T-helper 1 cell (primary cell): ENCODE results near the gene KLK15.
A peak's percentile ranks its signal among the peaks of the same experiment; 100 is the strongest.

ENCODE experiments used
- DNase-seq, 5 donors: peaks; one replicate each; pipeline ENCODE4 v3.0.0-alpha.2; 2012 to 2020
- total RNA-seq, 4 donors: gene quantifications; one replicate each; lab custom pipeline; 2026; lab: John Stamatoyannopoulos, UW

The KLK15 gene, protein sequence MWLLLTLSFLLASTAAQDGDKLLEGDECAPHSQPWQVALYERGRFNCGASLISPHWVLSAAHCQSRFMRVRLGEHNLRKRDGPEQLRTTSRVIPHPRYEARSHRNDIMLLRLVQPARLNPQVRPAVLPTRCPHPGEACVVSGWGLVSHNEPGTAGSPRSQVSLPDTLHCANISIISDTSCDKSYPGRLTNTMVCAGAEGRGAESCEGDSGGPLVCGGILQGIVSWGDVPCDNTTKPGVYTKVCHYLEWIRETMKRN
- 0 to 0.08 (median 0) reads per million in 4 donors for total RNA-seq

DNA sequence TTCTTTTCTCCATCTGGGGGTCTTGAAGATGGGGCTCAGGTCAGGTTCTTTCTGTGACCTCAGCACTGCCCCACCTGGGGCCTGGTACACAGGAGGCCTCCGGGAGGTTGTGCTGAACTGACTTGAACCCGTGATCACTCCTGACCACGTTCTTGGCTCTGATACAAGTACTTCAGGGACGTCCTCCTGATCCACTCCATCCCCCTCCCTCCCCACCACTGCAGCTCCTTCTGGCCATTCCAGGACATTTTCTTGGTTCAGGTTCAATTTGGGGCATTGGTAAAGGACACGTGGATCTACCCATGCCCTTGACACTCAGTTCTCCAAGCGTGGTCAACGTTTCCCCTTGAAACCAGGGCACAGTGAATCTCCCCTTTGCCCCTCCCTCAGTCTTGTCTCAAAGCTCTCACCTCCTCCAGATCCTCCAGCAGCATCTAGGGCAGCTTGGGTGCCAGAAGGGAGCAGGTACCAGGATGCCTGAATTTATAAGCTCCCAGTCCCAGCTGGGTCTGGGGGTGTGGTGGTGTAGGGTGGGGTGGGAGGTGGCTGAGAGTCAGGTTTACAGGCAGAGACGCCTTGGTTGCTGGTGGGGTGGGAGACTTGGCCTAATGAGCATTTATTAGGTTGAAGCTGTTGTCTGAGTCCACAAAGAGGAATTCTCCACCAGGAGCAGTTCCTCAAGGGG lies at the start of gene KLK15:
KLK15 (minus strand) TSS at position 458 of the 685 bp plus-strand sequence. CDS start 2,082 bp downstream, outside the sequence.
- no peak for DNase-seq

DNA sequence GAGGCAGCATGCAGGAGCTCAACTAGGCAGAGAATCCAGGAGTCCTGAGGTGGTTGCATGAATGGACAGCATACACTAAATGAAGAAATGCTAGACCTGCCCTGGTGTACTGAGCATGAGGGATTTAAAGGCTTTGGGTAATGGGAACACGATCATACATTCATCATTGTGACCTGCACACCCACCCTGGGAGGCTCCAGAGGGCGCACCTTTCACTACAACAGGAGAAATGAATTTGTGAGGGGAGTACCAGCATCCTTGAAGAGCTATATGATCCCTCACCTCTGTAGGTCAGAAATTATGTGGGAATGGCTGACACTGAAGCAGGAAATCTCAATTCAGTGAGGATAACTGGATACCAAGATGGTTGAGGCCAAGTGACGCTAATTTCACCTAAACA lies 48.8 kb upstream of the KLK15 start:
- no peak for DNase-seq

DNA sequence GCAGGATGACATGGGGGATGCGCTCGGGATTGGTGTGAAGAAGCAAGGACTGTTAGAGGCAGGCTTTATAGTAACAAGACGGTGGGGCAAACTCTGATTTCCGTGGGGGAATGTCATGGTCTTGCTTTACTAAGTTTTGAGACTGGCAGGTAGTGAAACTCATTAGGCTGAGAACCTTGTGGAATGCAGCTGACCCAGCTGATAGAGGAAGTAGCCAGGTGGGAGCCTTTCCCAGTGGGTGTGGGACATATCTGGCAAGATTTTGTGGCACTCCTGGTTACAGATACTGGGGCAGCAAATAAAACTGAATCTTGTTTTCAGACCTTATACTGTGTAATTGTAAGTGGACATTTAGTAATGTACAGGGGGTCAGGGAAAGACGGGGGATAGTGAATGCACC lies 46.9 kb upstream of the KLK15 start:
- DNase-seq, result no peak

DNA sequence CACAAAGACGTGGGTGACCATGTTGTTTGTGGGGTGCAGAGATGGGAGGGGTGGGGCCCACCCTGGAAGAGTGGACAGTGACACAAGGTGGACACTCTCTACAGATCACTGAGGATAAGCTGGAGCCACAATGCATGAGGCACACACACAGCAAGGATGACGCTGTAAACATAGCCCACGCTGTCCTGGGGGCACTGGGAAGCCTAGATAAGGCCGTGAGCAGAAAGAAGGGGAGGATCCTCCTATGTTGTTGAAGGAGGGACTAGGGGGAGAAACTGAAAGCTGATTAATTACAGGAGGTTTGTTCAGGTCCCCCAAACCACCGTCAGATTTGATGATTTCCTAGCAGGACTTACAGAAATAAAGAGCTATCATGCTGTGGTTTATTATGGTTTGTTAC lies 45.5 kb upstream of the KLK15 start:
- no peak for DNase-seq

DNA sequence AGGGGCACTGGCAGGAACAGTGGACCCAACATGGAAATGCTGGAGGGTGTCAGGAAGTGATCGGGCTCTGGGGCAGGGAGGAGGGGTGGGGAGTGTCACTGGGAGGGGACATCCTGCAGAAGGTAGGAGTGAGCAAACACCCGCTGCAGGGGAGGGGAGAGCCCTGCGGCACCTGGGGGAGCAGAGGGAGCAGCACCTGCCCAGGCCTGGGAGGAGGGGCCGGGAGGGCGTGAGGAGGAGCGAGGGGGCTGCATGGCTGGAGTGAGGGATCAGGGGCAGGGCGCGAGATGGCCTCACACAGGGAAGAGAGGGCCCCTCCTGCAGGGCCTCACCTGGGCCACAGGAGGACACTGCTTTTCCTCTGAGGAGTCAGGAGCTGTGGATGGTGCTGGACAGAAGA lies 44.0 kb upstream of the KLK15 start:
- DNase-seq, result no peak

DNA sequence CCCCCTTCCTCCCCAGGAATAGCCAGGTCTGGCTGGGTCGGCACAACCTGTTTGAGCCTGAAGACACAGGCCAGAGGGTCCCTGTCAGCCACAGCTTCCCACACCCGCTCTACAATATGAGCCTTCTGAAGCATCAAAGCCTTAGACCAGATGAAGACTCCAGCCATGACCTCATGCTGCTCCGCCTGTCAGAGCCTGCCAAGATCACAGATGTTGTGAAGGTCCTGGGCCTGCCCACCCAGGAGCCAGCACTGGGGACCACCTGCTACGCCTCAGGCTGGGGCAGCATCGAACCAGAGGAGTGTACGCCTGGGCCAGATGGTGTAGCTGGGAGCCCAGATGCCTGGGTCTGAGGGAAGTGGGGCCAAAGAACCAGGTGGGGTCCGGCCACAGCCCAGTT lies 43.1 kb upstream of the KLK15 start:
- no peak for DNase-seq

DNA sequence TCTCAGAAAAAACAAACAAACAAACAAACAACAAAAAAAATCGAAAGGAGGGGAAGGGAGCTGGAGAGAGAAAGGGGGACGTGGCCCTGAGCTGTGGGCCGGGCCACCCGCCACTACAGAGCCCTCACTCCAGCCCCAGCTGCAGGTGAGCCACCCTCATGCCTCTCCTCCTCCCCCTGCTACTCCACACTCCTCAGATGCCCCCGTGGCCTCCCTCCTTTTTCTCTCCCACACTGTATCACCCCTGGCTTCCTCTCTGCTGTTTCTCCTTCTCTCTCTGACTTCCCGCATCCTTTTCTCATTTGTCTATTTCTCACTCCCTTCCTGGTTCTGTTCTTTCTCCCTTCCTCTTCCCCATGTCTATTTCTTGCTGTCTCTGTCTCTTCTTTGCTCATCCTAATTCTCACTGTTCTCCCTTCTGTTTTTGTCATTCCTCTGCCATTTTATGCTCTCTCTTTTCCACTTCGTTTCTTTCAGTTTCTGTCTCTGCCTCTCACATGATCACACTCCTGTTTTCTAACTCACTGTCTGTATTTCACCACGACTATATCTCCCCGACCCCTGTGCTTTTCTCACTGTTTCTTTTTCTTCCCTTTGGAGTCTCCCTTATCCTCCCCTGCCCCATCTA lies 42.5 kb upstream of the KLK15 start:
- DNase-seq, result no peak

DNA sequence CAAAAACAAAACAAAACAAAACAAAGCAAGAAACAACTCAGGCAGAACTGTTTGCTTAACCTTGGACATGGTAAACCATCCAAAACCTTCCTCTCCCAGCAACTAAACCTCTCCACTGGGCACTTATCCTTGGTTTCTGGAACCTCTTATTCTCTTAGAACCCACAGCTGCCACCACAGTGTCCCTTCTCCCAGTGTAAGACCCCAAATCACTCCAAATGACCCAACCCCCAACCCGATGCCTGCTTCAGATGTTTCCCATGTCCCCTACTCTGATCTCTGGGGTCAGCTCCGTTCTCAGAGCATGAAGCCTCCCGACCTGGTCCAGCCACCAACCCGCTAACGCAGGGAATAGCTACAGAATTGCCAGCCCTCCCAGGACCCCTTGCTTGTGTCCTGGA lies 40.8 kb upstream of the KLK15 start:
- no peak for DNase-seq

DNA sequence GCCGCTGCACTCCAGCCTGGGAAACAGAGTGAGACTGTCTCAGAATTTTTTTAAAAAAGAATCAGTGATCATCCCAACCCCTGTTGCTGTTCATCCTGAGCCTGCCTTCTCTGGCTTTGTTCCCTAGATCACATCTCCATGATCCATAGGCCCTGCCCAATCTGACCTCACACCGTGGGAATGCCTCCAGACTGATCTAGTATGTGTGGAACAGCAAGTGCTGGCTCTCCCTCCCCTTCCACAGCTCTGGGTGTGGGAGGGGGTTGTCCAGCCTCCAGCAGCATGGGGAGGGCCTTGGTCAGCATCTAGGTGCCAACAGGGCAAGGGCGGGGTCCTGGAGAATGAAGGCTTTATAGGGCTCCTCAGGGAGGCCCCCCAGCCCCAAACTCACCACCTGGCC lies 39.7 kb upstream of the KLK15 start, which contains the start of gene KLK2:
KLK2 (plus strand) TSS at position 384 of the 400 bp plus-strand sequence. CDS start 35 bp downstream, outside the sequence.
- DNase-seq, result no peak

DNA sequence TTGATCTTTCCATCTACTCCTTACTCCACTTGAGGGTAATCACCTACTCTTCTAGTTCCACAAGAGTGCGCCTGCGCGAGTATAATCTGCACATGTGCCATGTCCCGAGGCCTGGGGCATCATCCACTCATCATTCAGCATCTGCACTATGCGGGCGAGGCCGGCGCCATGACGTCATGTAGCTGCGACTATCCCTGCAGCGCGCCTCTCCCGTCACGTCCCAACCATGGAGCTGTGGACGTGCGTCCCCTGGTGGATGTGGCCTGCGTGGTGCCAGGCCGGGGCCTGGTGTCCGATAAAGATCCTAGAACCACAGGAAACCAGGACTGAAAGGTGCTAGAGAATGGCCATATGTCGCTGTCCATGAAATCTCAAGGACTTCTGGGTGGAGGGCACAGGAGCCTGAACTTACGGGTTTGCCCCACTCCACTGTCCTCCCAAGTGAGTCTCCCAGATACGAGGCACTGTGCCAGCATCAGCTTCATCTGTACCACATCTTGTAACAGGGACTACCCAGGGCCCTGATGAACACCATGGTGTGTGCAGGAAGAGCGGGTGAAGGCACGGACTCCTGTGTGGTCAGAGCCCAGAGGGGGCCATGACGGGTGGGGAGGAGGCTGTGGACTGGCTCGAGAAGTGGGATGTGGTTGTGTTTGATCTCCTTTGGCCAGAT lies 37.2 kb upstream of the KLK15 start:
- DNase-seq, result peak in 1 of 5 donors; percentile 14

DNA sequence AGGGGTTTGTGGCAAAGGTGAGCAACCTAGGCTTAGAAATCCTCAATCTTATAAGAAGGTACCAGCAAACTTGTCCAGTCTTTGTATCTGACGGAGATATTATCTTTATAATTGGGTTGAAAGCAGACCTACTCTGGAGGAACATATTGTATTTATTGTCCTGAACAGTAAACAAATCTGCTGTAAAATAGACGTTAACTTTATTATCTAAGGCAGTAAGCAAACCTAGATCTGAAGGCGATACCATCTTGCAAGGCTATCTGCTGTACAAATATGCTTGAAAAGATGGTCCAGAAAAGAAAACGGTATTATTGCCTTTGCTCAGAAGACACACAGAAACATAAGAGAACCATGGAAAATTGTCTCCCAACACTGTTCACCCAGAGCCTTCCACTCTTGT lies 36.1 kb upstream of the KLK15 start:
- DNase-seq, result no peak

DNA sequence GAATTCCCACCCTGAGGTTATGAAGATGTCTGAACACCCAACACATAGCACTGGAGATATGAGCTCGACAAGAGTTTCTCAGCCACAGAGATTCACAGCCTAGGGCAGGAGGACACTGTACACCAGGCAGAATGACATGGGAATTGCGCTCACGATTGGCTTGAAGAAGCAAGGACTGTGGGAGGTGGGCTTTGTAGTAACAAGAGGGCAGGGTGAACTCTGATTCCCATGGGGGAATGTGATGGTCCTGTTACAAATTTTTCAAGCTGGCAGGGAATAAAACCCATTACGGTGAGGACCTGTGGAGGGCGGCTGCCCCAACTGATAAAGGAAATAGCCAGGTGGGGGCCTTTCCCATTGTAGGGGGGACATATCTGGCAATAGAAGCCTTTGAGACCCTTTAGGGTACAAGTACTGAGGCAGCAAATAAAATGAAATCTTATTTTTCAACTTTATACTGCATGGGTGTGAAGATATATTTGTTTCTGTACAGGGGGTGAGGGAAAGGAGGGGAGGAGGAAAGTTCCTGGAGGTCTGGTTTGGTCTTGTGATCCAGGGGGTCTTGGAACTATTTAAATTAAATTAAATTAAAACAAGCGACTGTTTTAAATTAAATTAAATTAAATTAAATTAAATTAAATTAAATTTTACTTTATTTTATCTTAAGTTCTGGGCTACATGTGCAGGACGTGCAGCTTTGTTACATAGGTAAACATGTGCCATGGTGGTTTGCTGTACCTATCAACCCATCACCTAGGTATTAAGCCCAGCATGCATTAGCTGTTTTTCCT lies 28.3 kb upstream of the KLK15 start:
- DNase-seq, result no peak

DNA sequence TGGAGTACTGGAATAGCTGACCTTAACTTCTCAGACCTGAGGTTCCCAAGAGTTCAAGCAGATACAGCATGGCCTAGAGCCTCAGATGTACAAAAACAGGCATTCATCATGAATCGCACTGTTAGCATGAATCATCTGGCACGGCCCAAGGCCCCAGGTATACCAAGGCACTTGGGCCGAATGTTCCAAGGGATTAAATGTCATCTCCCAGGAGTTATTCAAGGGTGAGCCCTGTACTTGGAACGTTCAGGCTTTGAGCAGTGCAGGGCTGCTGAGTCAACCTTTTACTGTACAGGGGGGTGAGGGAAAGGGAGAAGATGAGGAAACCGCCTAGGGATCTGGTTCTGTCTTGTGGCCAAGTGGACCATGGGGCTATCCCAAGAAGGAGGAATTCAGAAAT lies 27.6 kb upstream of the KLK15 start:
- DNase-seq, result no peak

DNA sequence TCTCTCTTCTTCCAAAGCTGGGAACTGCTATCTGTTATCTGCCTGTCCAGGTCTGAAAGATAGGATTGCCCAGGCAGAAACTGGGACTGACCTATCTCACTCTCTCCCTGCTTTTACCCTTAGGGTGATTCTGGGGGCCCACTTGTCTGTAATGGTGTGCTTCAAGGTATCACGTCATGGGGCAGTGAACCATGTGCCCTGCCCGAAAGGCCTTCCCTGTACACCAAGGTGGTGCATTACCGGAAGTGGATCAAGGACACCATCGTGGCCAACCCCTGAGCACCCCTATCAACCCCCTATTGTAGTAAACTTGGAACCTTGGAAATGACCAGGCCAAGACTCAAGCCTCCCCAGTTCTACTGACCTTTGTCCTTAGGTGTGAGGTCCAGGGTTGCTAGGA lies 26.5 kb upstream of the KLK15 start:
- no peak for DNase-seq

DNA sequence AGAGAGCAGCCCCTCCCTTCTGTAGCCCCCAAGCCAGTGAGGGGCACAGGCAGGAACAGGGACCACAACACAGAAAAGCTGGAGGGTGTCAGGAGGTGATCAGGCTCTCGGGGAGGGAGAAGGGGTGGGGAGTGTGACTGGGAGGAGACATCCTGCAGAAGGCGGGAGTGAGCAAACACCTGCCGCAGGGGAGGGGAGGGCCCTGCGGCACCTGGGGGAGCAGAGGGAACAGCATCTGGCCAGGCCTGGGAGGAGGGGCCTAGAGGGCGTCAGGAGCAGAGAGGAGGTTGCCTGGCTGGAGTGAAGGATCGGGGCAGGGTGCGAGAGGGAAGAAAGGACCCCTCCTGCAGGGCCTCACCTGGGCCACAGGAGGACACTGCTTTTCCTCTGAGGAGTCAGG lies 25.5 kb upstream of the KLK15 start:
- no peak for DNase-seq

DNA sequence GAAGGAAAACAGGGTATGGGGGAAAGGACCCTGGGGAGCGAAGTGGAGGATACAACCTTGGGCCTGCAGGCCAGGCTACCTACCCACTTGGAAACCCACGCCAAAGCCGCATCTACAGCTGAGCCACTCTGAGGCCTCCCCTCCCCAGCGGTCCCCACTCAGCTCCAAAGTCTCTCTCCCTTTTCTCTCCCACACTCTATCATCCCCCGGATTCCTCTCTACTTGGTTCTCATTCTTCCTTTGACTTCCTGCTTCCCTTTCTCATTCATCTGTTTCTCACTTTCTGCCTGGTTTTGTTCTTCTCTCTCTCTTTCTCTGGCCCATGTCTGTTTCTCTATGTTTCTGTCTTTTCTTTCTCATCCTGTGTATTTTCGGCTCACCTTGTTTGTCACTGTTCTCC lies 24.0 kb upstream of the KLK15 start:
- DNase-seq, result no peak

DNA sequence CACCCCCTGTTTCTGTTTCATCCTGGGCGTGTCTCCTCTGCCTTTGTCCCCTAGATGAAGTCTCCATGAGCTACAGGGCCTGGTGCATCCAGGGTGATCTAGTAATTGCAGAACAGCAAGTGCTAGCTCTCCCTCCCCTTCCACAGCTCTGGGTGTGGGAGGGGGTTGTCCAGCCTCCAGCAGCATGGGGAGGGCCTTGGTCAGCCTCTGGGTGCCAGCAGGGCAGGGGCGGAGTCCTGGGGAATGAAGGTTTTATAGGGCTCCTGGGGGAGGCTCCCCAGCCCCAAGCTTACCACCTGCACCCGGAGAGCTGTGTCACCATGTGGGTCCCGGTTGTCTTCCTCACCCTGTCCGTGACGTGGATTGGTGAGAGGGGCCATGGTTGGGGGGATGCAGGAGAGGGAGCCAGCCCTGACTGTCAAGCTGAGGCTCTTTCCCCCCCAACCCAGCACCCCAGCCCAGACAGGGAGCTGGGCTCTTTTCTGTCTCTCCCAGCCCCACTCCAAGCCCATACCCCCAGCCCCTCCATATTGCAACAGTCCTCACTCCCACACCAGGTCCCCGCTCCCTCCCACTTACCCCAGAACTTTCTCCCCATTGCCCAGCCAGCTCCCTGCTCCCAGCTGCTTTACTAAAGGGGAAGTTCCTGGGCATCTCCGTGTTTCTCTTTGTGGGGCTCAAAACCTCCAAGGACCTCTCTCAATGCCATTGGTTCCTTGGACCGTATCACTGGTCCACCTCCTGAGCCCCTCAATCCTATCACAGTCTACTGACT lies 21.4 kb upstream of the KLK15 start, which contains the start of gene KLK3:
KLK3 (plus strand) TSS at position 280 of the 775 bp plus-strand sequence; CDS start at position 321, 41 bp downstream.
- no peak for DNase-seq

DNA sequence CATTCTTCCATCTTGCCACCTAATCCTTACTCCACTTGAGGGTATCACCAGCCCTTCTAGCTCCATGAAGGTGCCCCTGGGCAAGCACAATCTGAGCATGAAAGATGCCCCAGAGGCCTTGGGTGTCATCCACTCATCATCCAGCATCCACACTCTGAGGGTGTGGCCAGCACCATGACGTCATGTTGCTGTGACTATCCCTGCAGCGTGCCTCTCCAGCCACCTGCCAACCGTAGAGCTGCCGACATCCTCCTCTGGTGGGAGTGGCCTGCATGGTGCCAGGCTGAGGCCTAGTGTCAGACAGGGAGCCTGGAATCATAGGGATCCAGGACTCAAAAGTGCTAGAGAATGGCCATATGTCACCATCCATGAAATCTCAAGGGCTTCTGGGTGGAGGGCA lies 18.2 kb upstream of the KLK15 start:
- DNase-seq, result no peak

DNA sequence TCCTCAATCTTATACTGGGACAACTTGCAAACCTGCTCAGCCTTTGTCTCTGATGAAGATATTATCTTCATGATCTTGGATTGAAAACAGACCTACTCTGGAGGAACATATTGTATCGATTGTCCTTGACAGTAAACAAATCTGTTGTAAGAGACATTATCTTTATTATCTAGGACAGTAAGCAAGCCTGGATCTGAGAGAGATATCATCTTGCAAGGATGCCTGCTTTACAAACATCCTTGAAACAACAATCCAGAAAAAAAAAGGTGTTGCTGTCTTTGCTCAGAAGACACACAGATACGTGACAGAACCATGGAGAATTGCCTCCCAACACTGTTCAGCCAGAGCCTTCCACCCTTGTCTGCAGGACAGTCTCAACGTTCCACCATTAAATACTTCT lies 17.4 kb upstream of the KLK15 start:
- no peak for DNase-seq

DNA sequence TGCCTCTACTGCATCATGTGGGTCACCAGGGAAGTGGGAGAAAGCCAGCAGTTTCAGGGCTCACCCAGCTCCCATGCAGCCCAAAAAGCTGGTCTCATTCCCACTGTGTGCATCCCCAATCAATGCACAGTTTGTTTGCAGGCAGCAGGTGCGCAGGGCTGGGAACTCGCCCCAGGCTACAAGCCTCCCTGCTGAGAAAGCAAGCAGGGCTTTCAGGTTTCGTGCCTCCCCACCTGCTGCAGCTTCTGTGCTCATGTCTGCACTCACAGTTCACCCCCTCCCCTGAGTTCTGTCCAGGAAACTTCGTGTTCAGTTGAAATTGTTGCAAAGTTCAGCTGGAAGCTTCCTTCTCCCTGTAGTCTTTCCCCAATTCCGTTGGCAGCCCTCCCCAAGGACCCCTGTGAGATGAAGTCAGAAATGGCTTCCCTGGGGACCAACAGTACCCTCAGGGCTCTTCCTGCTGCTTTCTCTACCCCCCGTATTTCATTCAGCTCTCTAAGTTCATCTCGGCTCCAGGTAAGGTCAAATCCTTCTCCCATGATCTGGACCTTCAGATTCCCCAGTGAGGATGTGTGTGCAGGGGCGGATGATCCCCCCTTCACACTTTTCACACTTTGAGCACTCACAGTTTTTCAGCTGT lies 11.0 kb upstream of the KLK15 start:
- no peak for DNase-seq

DNA sequence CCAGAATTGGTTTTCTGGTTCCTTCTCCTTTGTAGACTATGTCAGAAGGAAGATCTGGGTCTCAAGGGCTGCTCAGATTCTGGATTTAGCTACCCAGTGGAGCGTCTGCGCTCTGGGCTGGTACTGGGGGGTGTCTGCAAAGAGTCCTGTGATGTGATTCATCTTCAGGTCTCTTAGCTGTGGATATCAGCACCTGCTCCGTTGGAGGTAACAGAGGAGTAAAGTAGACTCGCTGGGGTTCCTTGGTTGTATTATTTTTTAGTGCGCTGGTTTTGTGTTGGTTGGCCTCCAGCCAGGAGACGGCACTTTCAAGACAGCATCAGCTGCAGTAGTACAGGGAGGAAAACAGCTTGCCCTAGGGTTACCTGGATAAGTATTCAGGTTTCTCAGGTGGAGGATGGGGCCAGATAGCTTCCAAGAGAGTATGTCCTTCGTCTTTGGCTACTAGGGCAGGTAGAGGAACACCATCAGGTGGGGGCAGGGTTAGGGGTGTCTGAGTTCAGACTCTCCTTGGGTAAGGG lies 10.4 kb upstream of the KLK15 start:
- DNase-seq, result no peak
